Measurements from ENCODE around the gene TMEM88.

TMEM88 gene

GRCh38 chr17:7884581-7885366 is 29.9 kb downstream of the TMEM88 start:
- peak in 1 of 2 donors; percentile 23 for DNase-seq (ENCODE audit: low read depth in 1 of 2, low spot score in 1 of 2)

GRCh38 chr17:7885367-7886226 is 30.7 kb downstream of the TMEM88 start:
- DNase-seq (ENCODE audit: low read depth in 1 of 2, low spot score in 1 of 2): peak; percentile 16 to 31

- peak; percentile 16 to 32 for DNase-seq (ENCODE audit: low read depth in 1 of 2, low spot score in 1 of 2)
Measured at GRCh38 chr17:7886227-7887037, 31.6 kb downstream of the TMEM88 start.

- no peak for DNase-seq (ENCODE audit: low read depth in 1 of 2, low spot score in 1 of 2)
Measured at GRCh38 chr17:7887038-7887481, 32.2 kb downstream of the TMEM88 start.

GRCh38 chr17:7887482-7888183 is 32.8 kb downstream of the TMEM88 start:
- peak; percentile 76 to 77 for DNase-seq (ENCODE audit: low read depth in 1 of 2, low spot score in 1 of 2)

GRCh38 chr17:7888184-7888920 is 33.5 kb downstream of the TMEM88 start, which contains the start of gene CHD3:
Gene CHD3 (plus strand): TSS chr17:7888789. CDS start chr17:7889001, 212 bp downstream.
- DNase-seq (ENCODE audit: low read depth in 1 of 2, low spot score in 1 of 2): peak; percentile 21 to 50

- DNase-seq (ENCODE audit: low read depth in 1 of 2, low spot score in 1 of 2): no peak
Measured at GRCh38 chr17:7889166-7889955, 34.5 kb downstream of the TMEM88 start.

GRCh38 chr17:7893187-7893880 is 38.5 kb downstream of the TMEM88 start:
- DNase-seq (ENCODE audit: low read depth in 1 of 2, low spot score in 1 of 2): no peak

- no peak for DNase-seq (ENCODE audit: low read depth in 1 of 2, low spot score in 1 of 2)
Measured at GRCh38 chr17:7894226-7894625, 39.4 kb downstream of the TMEM88 start.

GRCh38 chr17:7894866-7895265 is 40.0 kb downstream of the TMEM88 start:
- no peak for DNase-seq (ENCODE audit: low read depth in 1 of 2, low spot score in 1 of 2)

GRCh38 chr17:7897090-7897489 is 42.2 kb downstream of the TMEM88 start:
- DNase-seq (ENCODE audit: low read depth in 1 of 2, low spot score in 1 of 2): no peak

GRCh38 chr17:7897773-7898172 is 42.9 kb downstream of the TMEM88 start:
- DNase-seq (ENCODE audit: low read depth in 1 of 2, low spot score in 1 of 2): no peak

GRCh38 chr17:7903154-7904103 is 48.6 kb downstream of the TMEM88 start:
- DNase-seq (ENCODE audit: low read depth in 1 of 2, low spot score in 1 of 2): no peak
